ENCODE data around the gene CPE.

The CPE gene

GRCh38 chr4:165415910-165416309 is 37.1 kb downstream of the CPE start:
- H3K4me3 ChIP-seq (replicated peaks; ENCODE audit: low read depth, low read length) = no peak overlapping the region
- TF ChIP-seq CTCF (IDR thresholded peaks at IDR 0.05; ENCODE audit: low read length, missing control alignments) = no peak
- DNase-seq (ENCODE audit: low read depth) = no peak

- H3K4me3 ChIP-seq (replicated peaks; ENCODE audit: low read depth, low read length) = no peak overlapping the region
- no peak for TF ChIP-seq CTCF (IDR thresholded peaks at IDR 0.05; ENCODE audit: low read length, missing control alignments)
- DNase-seq (ENCODE audit: low read depth) = no peak
Observed at GRCh38 chr4:165418073-165418472, 39.3 kb downstream of the CPE start.

- H3K4me3 ChIP-seq (replicated peaks; ENCODE audit: low read depth, low read length) = no peak overlapping the region
- no peak for DNase-seq (ENCODE audit: low read depth)
- TF ChIP-seq CTCF (IDR thresholded peaks at IDR 0.05; ENCODE audit: low read length, missing control alignments) = no peak
Observed at GRCh38 chr4:165425629-165426028, 46.8 kb downstream of the CPE start.

- DNase-seq (ENCODE audit: low read depth) = no peak
- H3K4me3 ChIP-seq (replicated peaks; ENCODE audit: low read depth, low read length) = no peak overlapping the region
- no peak for TF ChIP-seq CTCF (IDR thresholded peaks at IDR 0.05; ENCODE audit: low read length, missing control alignments)
Observed at GRCh38 chr4:165426331-165426730, 47.5 kb downstream of the CPE start.

- TF ChIP-seq CTCF (IDR thresholded peaks at IDR 0.05; ENCODE audit: low read length, missing control alignments) = no peak
- no peak for DNase-seq (ENCODE audit: low read depth)
- H3K4me3 ChIP-seq (replicated peaks; ENCODE audit: low read depth, low read length) = no peak overlapping the region
Observed at GRCh38 chr4:165426823-165427222, 48.0 kb downstream of the CPE start.

- TF ChIP-seq CTCF (IDR thresholded peaks at IDR 0.05; ENCODE audit: low read length, missing control alignments) = no peak
- no peak overlapping the region for H3K4me3 ChIP-seq (replicated peaks; ENCODE audit: low read depth, low read length)
- no peak for DNase-seq (ENCODE audit: low read depth)
Observed at GRCh38 chr4:165428957-165429356, 50.1 kb downstream of the CPE start.

- no peak overlapping the region for H3K4me3 ChIP-seq (replicated peaks; ENCODE audit: low read depth, low read length)
- no peak for TF ChIP-seq CTCF (IDR thresholded peaks at IDR 0.05; ENCODE audit: low read length, missing control alignments)
- no peak for DNase-seq (ENCODE audit: low read depth)
Observed at GRCh38 chr4:165433529-165433928, 54.7 kb downstream of the CPE start.
